IPS-18a (cell line): ENCODE results near the gene CCNY.

Experiments
- H3K27ac ChIP-seq: one replicate; pipeline ENCODE4 v1.5.1; 2013; ENCODE audit warnings: low read length
- H3K27me3 ChIP-seq: one replicate; pipeline ENCODE4 v1.6.1; 2013; ENCODE audit warnings: mild to moderate bottlenecking, low read length; ENCODE audit not compliant: control insufficient read depth, insufficient read depth
- H3K36me3 ChIP-seq: one replicate; pipeline ENCODE4 v1.6.1; 2013; ENCODE audit warnings: low read depth, low read length; ENCODE audit not compliant: control insufficient read depth
- H3K4me1 ChIP-seq: one replicate; pipeline ENCODE4 v1.6.1; 2013; ENCODE audit warnings: low read depth, low read length; ENCODE audit not compliant: control insufficient read depth
- H3K4me3 ChIP-seq: one replicate; pipeline ENCODE4 v1.5.1; 2013; ENCODE audit warnings: low read length
- H3K9ac ChIP-seq: one replicate; pipeline ENCODE4 v1.6.1; 2013; ENCODE audit warnings: mild to moderate bottlenecking, low read length, moderate library complexity
- H3K9me3 ChIP-seq: one replicate; pipeline ENCODE4 v1.6.1; 2013; ENCODE audit warnings: low read depth, low read length; ENCODE audit not compliant: control insufficient read depth

Gene CCNY

GRCh38 chr10:35453855-35454532, 117.7 kb downstream of the CCNY start:
- Histone ChIP-seq H3K9me3 (no peaks in the 10 kb centered on the region), H3K4me3 (no peak overlapping the region), H3K4me1 (peaks cover 10% of the 10 kb centered on the region), H3K9ac (no peak overlapping the region), H3K27ac (no peak overlapping the region), H3K36me3 (no peaks in the 10 kb centered on the region), H3K27me3 (no peaks in the 10 kb centered on the region)

DNA sequence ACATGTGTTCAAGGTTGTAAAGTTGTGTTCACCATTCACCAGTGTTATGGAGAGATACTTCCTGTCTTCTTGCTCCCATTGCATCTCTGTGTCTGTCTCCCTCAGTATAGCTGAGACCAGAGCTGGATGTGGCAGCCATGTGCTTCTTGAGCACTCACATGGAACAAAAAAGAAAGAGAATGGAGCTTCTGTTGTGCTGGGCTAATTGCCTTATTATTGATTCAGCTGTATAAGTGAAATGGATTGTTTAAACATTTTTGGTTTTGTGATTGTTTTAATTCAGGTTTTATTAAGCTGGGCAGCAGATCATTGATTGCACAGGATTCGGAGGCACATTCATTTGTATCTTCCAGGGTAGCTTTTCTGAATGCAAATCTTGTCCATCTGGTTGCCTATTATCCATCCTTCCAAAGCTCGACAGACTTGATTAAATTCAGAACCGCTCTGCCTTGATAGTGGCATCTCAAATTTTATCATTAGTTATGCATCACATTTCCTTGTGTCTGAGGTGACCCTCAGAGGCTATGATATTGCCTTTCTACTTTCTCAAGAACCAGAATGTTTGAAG, 119.9 kb downstream of the CCNY start:
- Histone ChIP-seq H3K9me3 (no peaks in the 10 kb centered on the region), H3K27ac (no peak overlapping the region), H3K36me3 (no peaks in the 10 kb centered on the region), H3K9ac (no peak overlapping the region), H3K27me3 (no peaks in the 10 kb centered on the region), H3K4me3 (no peak overlapping the region), H3K4me1 (peaks cover 7% of the 10 kb centered on the region)

GRCh38 chr10:35456784-35457183, 120.5 kb downstream of the CCNY start:
- Histone ChIP-seq H3K36me3 (no peaks in the 10 kb centered on the region), H3K27me3 (no peaks in the 10 kb centered on the region), H3K4me3 (no peak overlapping the region), H3K9ac (no peak overlapping the region), H3K4me1 (peaks cover 7% of the 10 kb centered on the region), H3K9me3 (no peaks in the 10 kb centered on the region), H3K27ac (no peak overlapping the region)

GRCh38 chr10:35458500-35459448, 122.5 kb downstream of the CCNY start:
- H3K36me3 ChIP-seq: no peaks in the 10 kb centered on the region
- no peaks in the 10 kb centered on the region for H3K9me3 ChIP-seq
- H3K4me1 ChIP-seq: peaks cover 26% of the 10 kb centered on the region
- no peak overlapping the region for H3K4me3 ChIP-seq
- H3K9ac ChIP-seq: no peak overlapping the region
- no peaks in the 10 kb centered on the region for H3K27me3 ChIP-seq
- no peak overlapping the region for H3K27ac ChIP-seq

DNA sequence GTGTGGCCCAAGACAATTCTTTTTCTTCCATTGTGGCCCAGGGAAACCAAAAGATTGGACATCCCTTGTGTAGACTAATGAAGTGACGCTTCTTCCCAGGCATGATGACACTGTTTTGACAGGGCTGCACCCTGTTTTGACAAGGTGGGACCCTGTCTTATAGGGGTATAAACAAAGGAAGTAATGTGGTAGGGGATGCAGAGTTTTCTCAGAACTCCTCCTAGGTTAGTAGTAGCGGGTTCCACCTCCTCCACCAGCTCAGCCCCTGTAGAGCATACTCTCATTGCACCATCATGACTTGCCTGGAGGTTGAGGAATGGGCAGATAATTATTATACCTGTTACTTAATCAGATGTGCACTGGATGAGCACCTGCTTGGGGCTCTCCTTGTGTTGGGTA, 123.1 kb downstream of the CCNY start:
- Histone ChIP-seq H3K9me3 (no peaks in the 10 kb centered on the region), H3K27ac (no peak overlapping the region), H3K4me1 (peaks cover 33% of the 10 kb centered on the region), H3K36me3 (no peaks in the 10 kb centered on the region), H3K4me3 (no peak overlapping the region), H3K27me3 (no peaks in the 10 kb centered on the region), H3K9ac (no peak overlapping the region)

DNA sequence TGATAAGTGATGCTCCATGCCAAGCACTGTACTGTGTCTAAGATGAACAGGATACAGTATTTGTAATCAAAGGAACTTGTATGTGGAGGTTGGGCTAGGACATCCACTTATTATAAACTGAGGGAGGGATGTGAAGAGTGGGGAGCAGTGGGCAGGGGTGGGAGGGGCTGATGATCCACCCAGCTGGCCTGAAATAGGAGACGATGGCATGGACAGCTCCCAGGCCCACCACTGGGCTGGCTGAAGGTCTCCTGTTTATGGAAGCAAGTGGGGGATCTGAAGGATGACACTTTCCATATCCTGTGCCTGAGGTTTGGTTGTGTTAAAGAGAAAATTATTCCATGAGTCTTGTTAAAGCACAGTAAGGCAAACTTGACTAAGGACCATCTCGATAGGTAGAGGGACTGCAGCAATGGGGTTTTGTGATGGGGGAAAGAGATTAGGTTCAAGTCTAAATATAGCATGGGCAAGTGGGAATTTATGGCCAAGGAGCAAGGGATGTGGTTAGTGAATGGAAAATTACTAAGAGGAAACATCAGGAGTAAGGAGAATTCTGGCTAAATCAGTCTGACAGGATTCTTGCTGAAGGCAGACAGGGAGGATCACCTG, 124.6 kb downstream of the CCNY start:
- H3K4me1 ChIP-seq: peaks cover 48% of the 10 kb centered on the region
- H3K27me3 ChIP-seq: no peaks in the 10 kb centered on the region
- no peak overlapping the region for H3K4me3 ChIP-seq
- H3K9me3 ChIP-seq: no peaks in the 10 kb centered on the region
- no peak overlapping the region for H3K27ac ChIP-seq
- H3K36me3 ChIP-seq: no peaks in the 10 kb centered on the region
- H3K9ac ChIP-seq: no peak overlapping the region

- H3K9ac ChIP-seq: no peak overlapping the region
- peaks cover 57% of the 10 kb centered on the region for H3K4me1 ChIP-seq
- no peaks in the 10 kb centered on the region for H3K9me3 ChIP-seq
- no peaks in the 10 kb centered on the region for H3K27me3 ChIP-seq
- H3K27ac ChIP-seq: no peak overlapping the region
- no peaks in the 10 kb centered on the region for H3K36me3 ChIP-seq
- H3K4me3 ChIP-seq: no peak overlapping the region
These were observed 126.2 kb downstream of the CCNY start for GRCh38 chr10:35462491-35462934.

DNA sequence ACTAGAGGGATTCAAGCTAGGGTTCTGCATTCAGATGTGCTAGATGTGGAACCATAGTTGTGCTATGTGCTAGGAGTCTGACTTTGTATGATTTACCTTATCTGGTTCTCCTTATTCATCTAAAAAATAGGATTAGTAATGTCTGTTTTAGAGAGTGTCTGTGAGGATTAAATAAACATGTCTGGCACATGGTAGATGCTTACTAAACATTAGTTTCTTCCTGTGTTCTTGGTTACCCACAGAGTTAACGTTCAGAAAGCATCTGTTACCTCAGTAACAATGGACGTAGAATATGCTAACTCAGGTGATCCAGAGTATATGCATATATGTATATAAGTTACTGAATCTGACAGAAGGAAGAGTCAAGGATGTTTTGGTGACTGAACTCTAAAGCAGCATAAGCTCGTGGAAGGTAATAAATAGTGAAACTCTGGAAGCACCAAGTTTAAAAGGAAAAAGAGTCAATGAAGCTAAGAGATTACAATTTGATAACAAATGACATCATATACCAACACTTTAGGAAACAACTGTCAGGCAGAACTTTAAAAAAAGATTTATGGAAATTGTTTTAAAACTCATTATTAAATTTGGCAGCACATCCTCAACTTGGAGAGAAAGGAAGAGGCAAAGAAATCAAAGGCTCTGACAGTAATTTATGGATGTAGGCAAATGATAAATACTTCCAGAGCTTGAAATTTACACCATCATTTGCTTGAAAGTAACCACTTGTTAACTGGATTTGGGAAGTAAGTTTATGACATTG, 127.0 kb downstream of the CCNY start:
- Histone ChIP-seq H3K9ac (no peak overlapping the region), H3K9me3 (no peaks in the 10 kb centered on the region), H3K36me3 (no peaks in the 10 kb centered on the region), H3K27ac (no peak overlapping the region), H3K4me1 (peaks cover 64% of the 10 kb centered on the region), H3K4me3 (no peak overlapping the region), H3K27me3 (no peaks in the 10 kb centered on the region)

DNA sequence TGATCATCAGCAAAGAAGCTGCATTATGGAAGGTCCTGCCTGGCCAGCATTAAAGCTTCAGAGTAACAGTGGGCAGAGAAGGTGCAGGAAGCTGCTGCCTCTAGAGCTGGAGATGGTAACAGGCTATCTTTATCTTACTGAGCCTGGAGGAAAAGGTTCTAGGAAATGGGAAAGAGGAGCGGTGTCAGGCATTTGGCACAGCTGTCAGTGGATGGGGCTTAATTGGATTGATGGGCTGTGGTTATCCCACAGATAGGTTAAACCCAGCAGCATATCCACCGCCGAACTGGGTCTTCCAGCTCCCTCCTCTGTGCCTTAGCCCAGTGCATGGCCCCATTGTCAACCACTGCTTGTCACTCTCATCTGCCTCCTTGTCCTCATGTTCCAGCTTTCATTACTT, 127.6 kb downstream of the CCNY start:
- Histone ChIP-seq H3K4me3 (no peak overlapping the region), H3K27ac (no peak overlapping the region), H3K9ac (no peak overlapping the region), H3K36me3 (no peaks in the 10 kb centered on the region), H3K4me1 (peaks cover 59% of the 10 kb centered on the region), H3K9me3 (no peaks in the 10 kb centered on the region), H3K27me3 (no peaks in the 10 kb centered on the region)

- Histone ChIP-seq H3K36me3 (no peaks in the 10 kb centered on the region), H3K9ac (no peak overlapping the region), H3K27me3 (no peaks in the 10 kb centered on the region), H3K27ac (peak overlapping the region; percentile 70), H3K4me3 (peak overlapping the region; percentile 46), H3K9me3 (no peaks in the 10 kb centered on the region), H3K4me1 (peaks cover 57% of the 10 kb centered on the region)
These were observed 128.6 kb downstream of the CCNY start for GRCh38 chr10:35464825-35465456.
